Loucy (cell line): ENCODE measurements around the gene ZNF598.

Source experiments
- H2AFZ ChIP-seq: fragments of 200-600 bp; sonication (generic); 2 replicates; pipeline ENCODE4 v1.6.0; 2016; ENCODE audit warnings: antibody characterized with exemption, mild to moderate bottlenecking, low read length, moderate library complexity
- H3F3A ChIP-seq: fragments of 200-600 bp; 2 replicates; pipeline ENCODE4 v1.6.0; 2016; ENCODE audit warnings: antibody characterized with exemption, low read depth, mild to moderate bottlenecking
- H3K27me3 ChIP-seq: fragments of 200-600 bp; sonication (generic); 2 replicates; pipeline ENCODE4 v1.6.1; 2014; ENCODE audit warnings: low read length, mild to moderate bottlenecking; ENCODE audit not compliant: insufficient read depth, poor library complexity, severe bottlenecking
- H3K36me3 ChIP-seq: fragments of 200-600 bp; sonication (generic); 2 replicates; pipeline ENCODE4 v1.6.1; 2016; ENCODE audit warnings: low read length; ENCODE audit not compliant: insufficient read depth
- H3K4me1 ChIP-seq: fragments of 200-600 bp; sonication (generic); 2 replicates; pipeline ENCODE4 v1.5.1; 2014; ENCODE audit warnings: low read length, mild to moderate bottlenecking; ENCODE audit not compliant: insufficient read depth, poor library complexity, severe bottlenecking
- H3K4me2 ChIP-seq: fragments of 200-600 bp; sonication (generic); 2 replicates; pipeline ENCODE4 v1.6.0; 2014; ENCODE audit warnings: antibody characterized with exemption, low read length, low read depth, mild to moderate bottlenecking; ENCODE audit not compliant: poor library complexity, severe bottlenecking
- H3K4me3 ChIP-seq: fragments of 200-600 bp; sonication (generic); 2 replicates; pipeline ENCODE4 v1.5.1; 2014; ENCODE audit warnings: low read length, mild to moderate bottlenecking, mixed read lengths; ENCODE audit not compliant: poor library complexity, severe bottlenecking
- H3K79me2 ChIP-seq: fragments of 200-600 bp; sonication (generic); 2 replicates; pipeline ENCODE4 v1.6.1; 2014; ENCODE audit warnings: low read length; ENCODE audit not compliant: insufficient read depth
- H3K9ac ChIP-seq: fragments of 200-600 bp; sonication (generic); 2 replicates; pipeline ENCODE4 v1.6.0; 2014; ENCODE audit warnings: mild to moderate bottlenecking, low read depth, low read length, moderate library complexity; ENCODE audit not compliant: poor library complexity, severe bottlenecking
- H3K9me2 ChIP-seq: fragments of 200-600 bp; sonication (generic); replicated peaks from 2 replicates; pipeline ENCODE4 v1.6.1; 2016; ENCODE audit warnings: low read depth, low read length, mixed read lengths
- H3K9me3 ChIP-seq: fragments of 200-600 bp; sonication (generic); 2 replicates; pipeline ENCODE4 v1.6.1; 2014; ENCODE audit warnings: mild to moderate bottlenecking, antibody characterized with exemption, low read length, low read depth; ENCODE audit not compliant: insufficient read depth
- H4K20me1 ChIP-seq: fragments of 200-600 bp; sonication (generic); 2 replicates; pipeline ENCODE4 v1.6.0; 2014; ENCODE audit warnings: antibody characterized with exemption, low read length, mild to moderate bottlenecking; ENCODE audit not compliant: insufficient read depth, poor library complexity, severe bottlenecking
- EZH2phosphoT487 ChIP-seq: fragments of 200-600 bp; IDR thresholded peaks from 2 replicates; pipeline ENCODE4 v1.6.1; 2018; ENCODE audit warnings: antibody characterized with exemption, mild to moderate bottlenecking, moderate library complexity, borderline replicate concordance
- TF ChIP-seq, protein P1 (sequence below): fragments of 200-600 bp; sonication (generic); conservative IDR thresholded peaks from 2 replicates; pipeline ENCODE4 v1.5.1; 2014; ENCODE audit warnings: mild to moderate bottlenecking, antibody characterized with exemption, low read length

ZNF598 gene

DNA sequence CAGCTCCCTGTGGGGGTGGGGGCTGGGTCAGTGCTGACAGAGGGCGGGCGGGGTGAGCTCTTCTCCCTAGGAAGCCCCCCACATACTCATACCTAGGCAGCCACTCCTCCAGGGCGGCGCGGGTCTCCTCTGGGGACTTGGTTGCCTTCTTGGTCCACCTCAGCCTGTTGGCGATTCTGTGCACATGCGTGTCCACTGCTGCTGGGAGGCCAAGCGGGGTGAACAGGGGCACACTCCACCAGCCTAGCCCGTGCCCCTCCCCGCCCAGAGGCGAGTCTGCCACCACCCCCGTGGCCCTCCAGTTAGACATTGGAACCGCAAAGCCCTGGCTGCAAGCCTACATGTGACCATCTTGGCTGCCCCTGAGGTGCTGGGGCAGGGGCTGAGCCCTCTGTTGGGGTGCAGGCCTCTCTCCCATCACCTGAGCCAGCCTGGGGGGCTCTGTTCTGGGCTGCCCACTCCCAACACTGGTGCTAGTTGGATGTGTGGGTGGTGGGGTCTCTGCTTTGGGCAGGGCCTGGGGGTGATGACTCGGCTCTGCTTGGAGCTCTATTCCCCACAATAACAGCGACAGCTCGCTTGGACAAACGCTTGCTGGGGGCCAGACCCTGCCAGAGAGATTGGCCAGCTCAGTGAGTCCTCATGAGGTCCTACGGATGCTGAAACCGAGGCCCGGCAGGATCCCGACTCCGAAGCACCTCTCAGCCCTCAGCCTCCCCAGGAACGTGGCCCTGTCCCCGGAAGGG lies 30.6 kb upstream of the ZNF598 start:
- H3K9ac ChIP-seq, result no peak overlapping the region
- no peaks in the 10 kb centered on the region for H3K27me3 ChIP-seq
- no peak overlapping the region for H3K4me2 ChIP-seq
- no peaks in the 10 kb centered on the region for H3K4me1 ChIP-seq
- H3K36me3 ChIP-seq, result no peaks in the 10 kb centered on the region
- H3K9me2 ChIP-seq, result no peaks in the 10 kb centered on the region
- no peak overlapping the region for H2AFZ ChIP-seq
- H3F3A ChIP-seq, result no peaks in the 10 kb centered on the region
- TF ChIP-seq, protein P1, sequence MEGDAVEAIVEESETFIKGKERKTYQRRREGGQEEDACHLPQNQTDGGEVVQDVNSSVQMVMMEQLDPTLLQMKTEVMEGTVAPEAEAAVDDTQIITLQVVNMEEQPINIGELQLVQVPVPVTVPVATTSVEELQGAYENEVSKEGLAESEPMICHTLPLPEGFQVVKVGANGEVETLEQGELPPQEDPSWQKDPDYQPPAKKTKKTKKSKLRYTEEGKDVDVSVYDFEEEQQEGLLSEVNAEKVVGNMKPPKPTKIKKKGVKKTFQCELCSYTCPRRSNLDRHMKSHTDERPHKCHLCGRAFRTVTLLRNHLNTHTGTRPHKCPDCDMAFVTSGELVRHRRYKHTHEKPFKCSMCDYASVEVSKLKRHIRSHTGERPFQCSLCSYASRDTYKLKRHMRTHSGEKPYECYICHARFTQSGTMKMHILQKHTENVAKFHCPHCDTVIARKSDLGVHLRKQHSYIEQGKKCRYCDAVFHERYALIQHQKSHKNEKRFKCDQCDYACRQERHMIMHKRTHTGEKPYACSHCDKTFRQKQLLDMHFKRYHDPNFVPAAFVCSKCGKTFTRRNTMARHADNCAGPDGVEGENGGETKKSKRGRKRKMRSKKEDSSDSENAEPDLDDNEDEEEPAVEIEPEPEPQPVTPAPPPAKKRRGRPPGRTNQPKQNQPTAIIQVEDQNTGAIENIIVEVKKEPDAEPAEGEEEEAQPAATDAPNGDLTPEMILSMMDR, result no peak
- TF ChIP-seq EZH2phosphoT487, result no peak
- no peak overlapping the region for H3K4me3 ChIP-seq
- H3K9me3 ChIP-seq, result no peaks in the 10 kb centered on the region
- H4K20me1 ChIP-seq, result no peaks in the 10 kb centered on the region
- H3K79me2 ChIP-seq, result no peaks in the 10 kb centered on the region

DNA sequence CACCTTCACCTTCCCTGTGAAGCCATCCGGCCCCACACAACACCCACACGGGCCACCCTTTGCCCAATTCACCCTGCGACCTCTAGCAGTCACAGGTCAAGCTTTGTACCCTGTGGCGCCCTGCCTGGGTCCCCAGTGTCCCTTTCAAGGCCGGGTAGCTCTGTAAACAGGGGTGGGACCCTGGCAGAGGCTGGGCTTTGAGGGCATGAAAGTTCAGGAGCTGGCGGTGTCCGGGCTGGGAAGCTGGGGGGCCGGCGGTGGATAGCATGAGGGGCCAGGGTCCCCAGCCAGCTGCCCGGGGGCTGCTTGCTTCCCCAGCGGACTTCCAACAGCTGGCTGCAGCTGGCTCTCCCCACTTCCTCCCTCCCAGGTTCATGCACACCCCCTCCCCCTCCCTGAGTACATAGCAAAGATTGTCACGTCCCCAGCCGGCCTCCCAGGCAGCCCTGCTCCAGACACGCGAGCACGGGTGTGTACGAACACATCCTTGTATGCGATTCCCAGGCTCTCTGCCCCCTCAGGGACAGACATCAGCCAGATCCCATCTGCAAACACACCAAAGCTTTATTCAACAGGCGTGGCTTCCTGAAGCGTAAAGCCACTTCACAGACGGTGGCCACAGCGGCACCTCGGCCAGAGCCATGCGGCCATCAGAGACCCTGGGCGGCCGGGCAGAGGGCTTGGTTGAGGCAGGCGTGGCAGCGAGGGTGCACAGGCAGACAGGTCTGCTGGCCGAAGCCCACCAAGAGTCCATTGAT lies 29.8 kb upstream of the ZNF598 start:
- Histone ChIP-seq H3K9me2 (no peaks in the 10 kb centered on the region), H3K4me2 (no peak overlapping the region), H3K79me2 (no peaks in the 10 kb centered on the region), H2AFZ (no peak overlapping the region), H3K4me3 (no peak overlapping the region), H4K20me1 (no peaks in the 10 kb centered on the region), H3K27me3 (no peaks in the 10 kb centered on the region), H3K9me3 (no peaks in the 10 kb centered on the region), H3F3A (no peaks in the 10 kb centered on the region), H3K36me3 (no peaks in the 10 kb centered on the region), H3K9ac (no peak overlapping the region), H3K4me1 (no peaks in the 10 kb centered on the region)
- TF ChIP-seq EZH2phosphoT487, result no peak
- TF ChIP-seq, protein P1, result no peak

DNA sequence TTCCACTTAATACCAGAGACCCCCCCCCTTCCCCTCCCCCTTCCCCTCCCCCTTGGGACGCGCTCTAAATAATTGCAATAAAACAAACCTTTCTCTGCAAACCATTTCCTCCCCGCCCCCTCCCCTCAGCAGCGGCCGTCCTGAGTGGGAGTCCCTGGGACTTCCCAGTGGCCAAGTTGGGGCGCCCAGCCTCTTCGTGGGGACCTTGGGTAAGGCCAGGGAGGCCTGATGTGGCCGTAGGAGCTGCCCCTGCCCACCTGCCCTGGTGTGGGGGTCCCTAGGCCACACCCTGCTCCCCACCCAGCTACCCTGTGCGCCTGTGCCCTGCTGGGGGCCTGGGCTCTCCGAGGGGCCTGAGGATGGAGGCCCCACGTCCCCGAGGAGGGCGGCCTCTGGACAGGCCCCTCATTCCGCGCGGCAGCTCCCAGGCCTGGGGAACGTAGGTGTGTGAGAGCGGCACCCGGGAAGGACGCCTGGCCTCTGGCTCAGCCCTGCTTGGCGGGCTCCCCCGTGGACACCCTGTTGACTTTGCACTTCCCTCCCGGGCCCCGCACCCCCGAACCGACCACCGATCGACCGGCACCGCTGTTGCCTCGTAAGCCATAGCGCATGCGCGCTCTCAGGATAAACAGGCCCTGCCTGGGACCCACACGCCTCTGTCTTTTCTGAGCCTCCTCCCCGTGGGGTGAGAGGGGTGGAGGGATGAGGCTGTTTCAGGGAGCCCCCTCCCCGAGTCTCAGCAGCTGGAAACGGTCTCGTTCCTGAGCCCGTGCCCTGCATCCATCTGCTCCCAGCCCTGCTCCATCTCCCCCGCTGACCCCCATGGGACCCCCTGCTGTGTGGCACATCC lies 29.0 kb upstream of the ZNF598 start:
- Histone ChIP-seq H3K9me3 (no peaks in the 10 kb centered on the region), H3K79me2 (no peaks in the 10 kb centered on the region), H3K4me1 (no peaks in the 10 kb centered on the region), H3K4me3 (no peak overlapping the region), H2AFZ (no peak overlapping the region), H3K9me2 (no peaks in the 10 kb centered on the region), H3K9ac (no peak overlapping the region), H4K20me1 (no peaks in the 10 kb centered on the region), H3K27me3 (no peaks in the 10 kb centered on the region), H3K4me2 (no peak overlapping the region), H3K36me3 (no peaks in the 10 kb centered on the region), H3F3A (no peaks in the 10 kb centered on the region)
- TF ChIP-seq EZH2phosphoT487, result no peak
- TF ChIP-seq, protein P1, result no peak
